Right atrium auricular region (tissue), 2 donors: ENCODE data around the gene PLEKHA7. TPM values are rescaled to one million over a fixed set of nuclear protein-coding genes. Genes with fewer than 3 reads are reported as not detected.

Experiments
- DNase-seq: peaks from one replicate; pipeline ENCODE4 v3.0.0-alpha.2; 2019; ENCODE audit warnings: low spot score
- H3K27ac ChIP-seq, 2 donors: fragments of 200-600 bp; sonication (generic); 1 replicate in 1 of 2; 2 replicates in 1 of 2; pipeline ENCODE4 v1.5.1; 2016 to 2019
- H3K27me3 ChIP-seq, 2 donors: fragments of 200-600 bp; sonication (generic); one replicate each; pipeline versions ENCODE4 v1.5.1 to v1.6.0; 2017 to 2019
- H3K36me3 ChIP-seq: fragments of 200-600 bp; sonication (generic); one replicate; pipeline ENCODE4 v1.5.1; 2016
- H3K4me1 ChIP-seq, 2 donors: fragments of 200-600 bp; sonication (generic); one replicate each; pipeline versions ENCODE4 v1.5.1 to v1.6.0; 2017 to 2019
- H3K4me3 ChIP-seq, 2 donors: fragments of 200-600 bp; sonication (generic); 1 replicate in 1 of 2; 2 replicates in 1 of 2; pipeline ENCODE4 v1.5.1; 2017 to 2019; ENCODE audit warnings: mild to moderate bottlenecking in 1 of 2, moderate library complexity in 1 of 2
- H3K9me3 ChIP-seq, 2 donors: fragments of 200-600 bp; sonication (generic); one replicate each; pipeline ENCODE4 v1.5.1; 2019
- CTCF ChIP-seq, 2 donors: fragments of 200-600 bp; sonication (generic); IDR thresholded peaks; one replicate each; pipeline ENCODE4 v1.5.1; 2019; ENCODE audit warnings: antibody characterized with exemption in 2 of 2
- total RNA-seq, 2 donors: library from RNA; depleted of rRNA; stranded (reverse); fragments of >200 nt; gene quantifications; one replicate each; pipeline ENCODE4 v1.1.0, GENCODE V29; 2016

Gene PLEKHA7
- total RNA-seq, 2 donors from 2014 or later = 18.8 to 24.6 TPM

GRCh38 chr11:16862726-16863125, 151.5 kb downstream of the PLEKHA7 start:
- TF ChIP-seq CTCF (IDR thresholded peaks at IDR 0.05) = no peak
- peaks cover 0 to 45% of the 10 kb centered on the region in 2 donors for H3K4me1 ChIP-seq
- no peak for DNase-seq
- no peaks in the 10 kb centered on the region for H3K27me3 ChIP-seq
- no peaks in the 10 kb centered on the region for H3K36me3 ChIP-seq
- no peak overlapping the region for H3K4me3 ChIP-seq
- no peaks in the 10 kb centered on the region for H3K9me3 ChIP-seq
- H3K27ac ChIP-seq = no peak overlapping the region

GRCh38 chr11:16861862-16862261, 152.4 kb downstream of the PLEKHA7 start:
- no peak for TF ChIP-seq CTCF (IDR thresholded peaks at IDR 0.05)

GRCh38 chr11:16860617-16861016, 153.6 kb downstream of the PLEKHA7 start:
- no peak for TF ChIP-seq CTCF (IDR thresholded peaks at IDR 0.05)
- Histone ChIP-seq H3K27me3 (no peaks in the 10 kb centered on the region), H3K4me1 (peaks cover 0 to 59% of the 10 kb centered on the region in 2 donors), H3K36me3 (no peaks in the 10 kb centered on the region), H3K4me3 (no peak overlapping the region), H3K9me3 (no peaks in the 10 kb centered on the region), H3K27ac (no peak overlapping the region)
- no peak for DNase-seq

More at GRCh38 chr11:16861862-16862261, 152.4 kb downstream of the PLEKHA7 start:
- no peaks in the 10 kb centered on the region for H3K9me3 ChIP-seq
- peaks cover 0 to 53% of the 10 kb centered on the region in 2 donors for H3K4me1 ChIP-seq
- H3K36me3 ChIP-seq = no peaks in the 10 kb centered on the region
- no peak for DNase-seq
- H3K27ac ChIP-seq = no peak overlapping the region
- no peak overlapping the region for H3K4me3 ChIP-seq
- no peaks in the 10 kb centered on the region for H3K27me3 ChIP-seq

GRCh38 chr11:16859651-16860050, 154.6 kb downstream of the PLEKHA7 start:
- Histone ChIP-seq H3K9me3 (no peaks in the 10 kb centered on the region), H3K27me3 (no peaks in the 10 kb centered on the region), H3K4me1 (peaks cover 0 to 68% of the 10 kb centered on the region in 2 donors), H3K36me3 (no peaks in the 10 kb centered on the region), H3K4me3 (no peak overlapping the region), H3K27ac (no peak overlapping the region)
- TF ChIP-seq CTCF (IDR thresholded peaks at IDR 0.05) = no peak
- DNase-seq = no peak

GRCh38 chr11:16857186-16857585, 157.0 kb downstream of the PLEKHA7 start:
- DNase-seq = no peak
- H3K27ac ChIP-seq = peak overlapping the region; percentile 66 to 73

More at GRCh38 chr11:16857186-16857585, 157.0 kb downstream of the PLEKHA7 start:
- Histone ChIP-seq H3K27me3 (no peaks in the 10 kb centered on the region), H3K4me1 (peaks cover 0 to 65% of the 10 kb centered on the region in 2 donors), H3K36me3 (peaks cover 3% of the 10 kb centered on the region), H3K4me3 (no peak overlapping the region), H3K9me3 (no peaks in the 10 kb centered on the region)
- TF ChIP-seq CTCF (IDR thresholded peaks at IDR 0.05) = no peak
